GM10847 (cell line): ENCODE data around the gene GRIP2.

Source experiments
- POLR2A ChIP-seq: IDR thresholded peaks from 2 replicates; pipeline ENCODE4 v1.6.1; 2011; ENCODE audit not compliant: insufficient read length; ENCODE audit errors: extremely low read depth

Gene GRIP2

DNA sequence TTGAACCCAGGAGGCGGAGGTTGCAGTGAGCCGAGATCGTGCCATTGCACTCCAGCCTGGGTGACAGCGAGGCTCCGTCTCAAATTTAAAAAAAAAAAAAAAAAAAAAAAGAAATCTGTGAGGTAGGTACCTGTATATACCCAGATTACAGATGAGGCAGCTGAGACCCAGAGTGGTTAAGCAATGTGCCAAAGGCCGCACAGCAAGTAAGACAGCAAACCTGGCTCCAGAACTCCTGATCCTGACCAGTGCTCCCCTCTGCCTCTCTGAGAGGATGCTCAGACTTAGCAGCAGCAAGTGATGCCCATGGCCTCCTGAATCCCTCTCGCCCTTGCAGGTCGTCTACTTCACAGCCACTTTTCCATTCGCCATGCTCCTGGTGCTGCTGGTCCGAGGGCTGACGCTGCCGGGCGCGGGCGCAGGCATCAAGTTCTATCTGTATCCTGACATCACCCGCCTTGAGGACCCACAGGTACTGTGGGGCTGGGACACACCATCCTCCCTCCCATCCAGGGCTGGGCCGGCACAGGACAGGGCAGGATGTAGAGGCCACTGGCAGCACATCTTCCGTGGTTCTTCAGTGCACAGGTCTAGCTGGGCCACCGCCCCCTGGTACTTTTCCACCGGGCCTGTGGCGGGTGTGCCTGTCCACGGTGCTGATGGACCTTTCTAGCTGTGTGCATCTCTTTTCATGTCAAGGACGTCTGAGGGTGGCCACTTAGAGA, 73.8 kb downstream of the GRIP2 start:
- TF ChIP-seq POLR2A, result no peak

DNA sequence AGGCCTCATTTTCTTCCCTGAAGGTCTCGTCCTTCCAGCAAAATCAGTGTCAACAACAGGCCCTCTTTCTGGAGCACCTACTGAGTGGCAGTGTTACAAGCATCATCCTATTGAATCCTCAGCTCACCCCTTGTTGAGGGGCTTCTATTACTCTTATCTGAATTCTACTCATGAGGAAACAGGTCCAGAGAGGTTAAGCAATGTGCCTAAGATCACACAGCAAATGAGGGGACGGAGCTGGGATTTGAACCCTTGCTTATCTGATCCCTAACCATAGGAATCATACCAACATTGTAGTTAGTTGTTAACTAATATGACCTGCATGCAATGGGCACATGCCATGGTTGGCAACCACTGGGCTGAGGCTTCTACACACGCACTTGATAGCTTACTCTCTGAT, 74.7 kb downstream of the GRIP2 start:
- no peak for TF ChIP-seq POLR2A

DNA sequence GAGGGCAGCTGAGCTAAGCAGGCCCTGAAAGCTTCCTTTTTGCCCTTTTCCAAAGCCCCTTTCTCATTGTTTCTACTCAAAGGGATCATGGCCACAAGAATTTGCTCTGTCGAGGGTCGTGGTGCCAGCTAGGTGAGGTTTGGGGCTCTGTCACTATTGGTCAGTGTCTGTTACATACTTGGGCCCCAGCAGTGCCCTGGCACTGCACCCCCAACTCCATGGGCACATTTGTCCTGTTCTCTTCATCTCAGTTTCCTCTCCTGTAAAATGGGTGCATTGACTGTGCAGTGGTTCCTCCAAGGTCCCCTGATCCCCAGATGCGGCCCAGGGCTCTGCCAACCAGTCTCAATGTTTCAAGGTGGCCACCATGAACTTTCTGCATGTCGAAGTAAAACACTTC, 75.6 kb downstream of the GRIP2 start:
- TF ChIP-seq POLR2A, result no peak

DNA sequence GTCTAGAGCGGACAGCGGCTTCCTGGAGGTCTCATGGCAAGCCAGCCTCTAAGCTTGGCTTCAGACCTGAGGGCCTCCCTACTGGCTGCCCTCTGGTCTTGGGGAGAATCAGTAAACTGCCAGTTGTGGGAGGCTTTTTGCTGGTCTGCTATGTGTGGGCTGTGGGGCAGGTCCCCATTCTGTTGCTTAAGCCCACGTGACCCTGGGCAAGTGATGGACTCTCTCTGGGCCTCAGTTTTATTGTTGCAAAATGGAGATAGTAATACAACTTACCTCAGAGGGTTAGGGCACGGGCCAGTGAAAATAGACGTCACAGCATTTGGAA, 76.0 kb downstream of the GRIP2 start:
- no peak for TF ChIP-seq POLR2A

DNA sequence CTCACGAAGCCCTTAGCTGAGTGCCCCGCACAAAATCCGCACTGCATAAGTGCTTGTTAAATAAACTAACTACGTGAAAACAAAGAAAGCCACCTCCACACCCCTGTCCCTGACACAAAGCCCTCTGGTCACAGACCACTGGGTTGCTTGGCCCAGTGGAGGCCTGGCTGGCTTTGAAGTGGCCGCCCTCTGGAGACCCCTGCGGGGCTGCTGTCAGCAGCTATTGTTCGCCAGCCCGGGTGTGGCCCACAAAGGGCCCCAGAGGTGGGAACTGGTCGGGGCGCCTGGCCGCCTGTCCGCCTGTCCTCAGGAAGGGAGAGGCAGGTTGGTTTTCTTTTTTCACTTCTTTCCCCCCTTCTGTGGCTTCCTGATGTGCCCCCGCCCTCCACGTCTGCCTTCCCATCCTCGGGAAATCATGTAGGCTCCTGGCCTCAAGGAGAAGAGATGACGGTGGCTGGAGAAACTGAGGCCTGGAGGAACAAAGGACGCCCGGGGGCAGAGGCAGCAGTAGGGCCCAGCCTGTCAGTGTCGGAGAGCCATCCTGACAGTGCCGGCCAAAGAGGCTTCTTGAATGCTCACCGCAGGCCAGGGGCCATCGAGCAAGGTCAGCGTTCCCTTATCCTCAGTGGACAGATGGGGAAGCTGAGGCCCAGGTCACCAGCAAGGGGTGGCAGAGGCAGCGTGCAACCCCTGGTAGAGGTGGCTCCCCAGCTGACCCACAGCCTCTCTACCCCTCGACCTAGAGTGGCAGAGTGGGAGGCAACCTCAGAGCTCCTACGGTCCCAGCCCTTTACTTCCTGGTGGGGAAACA, 76.6 kb downstream of the GRIP2 start:
- no peak for TF ChIP-seq POLR2A

DNA sequence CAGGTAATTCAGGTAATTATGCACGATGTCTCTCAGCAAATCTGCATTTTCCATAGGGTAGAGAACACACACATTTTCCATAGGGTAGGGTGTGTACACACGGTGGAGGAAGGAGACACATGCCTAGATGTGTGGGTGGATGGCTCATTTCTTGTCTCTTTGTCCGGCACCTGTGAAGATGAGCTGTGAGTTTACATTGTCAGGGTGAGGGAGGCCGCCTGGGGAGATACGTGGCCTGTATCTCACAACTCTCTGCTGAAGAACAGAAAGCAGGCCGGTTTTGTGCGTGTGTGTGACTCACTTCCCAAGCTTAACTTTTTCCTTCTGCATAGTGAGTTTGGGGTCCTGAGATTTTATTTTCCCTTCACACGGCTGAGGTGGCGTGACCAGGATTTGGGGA, 77.4 kb downstream of the GRIP2 start:
- TF ChIP-seq POLR2A, result no peak

GRCh38 chr3:14461748-14462324, 78.3 kb downstream of the GRIP2 start:
- no peak for TF ChIP-seq POLR2A

- no peak for TF ChIP-seq POLR2A
These were observed 79.0 kb downstream of the GRIP2 start for GRCh38 chr3:14461006-14461747.

DNA sequence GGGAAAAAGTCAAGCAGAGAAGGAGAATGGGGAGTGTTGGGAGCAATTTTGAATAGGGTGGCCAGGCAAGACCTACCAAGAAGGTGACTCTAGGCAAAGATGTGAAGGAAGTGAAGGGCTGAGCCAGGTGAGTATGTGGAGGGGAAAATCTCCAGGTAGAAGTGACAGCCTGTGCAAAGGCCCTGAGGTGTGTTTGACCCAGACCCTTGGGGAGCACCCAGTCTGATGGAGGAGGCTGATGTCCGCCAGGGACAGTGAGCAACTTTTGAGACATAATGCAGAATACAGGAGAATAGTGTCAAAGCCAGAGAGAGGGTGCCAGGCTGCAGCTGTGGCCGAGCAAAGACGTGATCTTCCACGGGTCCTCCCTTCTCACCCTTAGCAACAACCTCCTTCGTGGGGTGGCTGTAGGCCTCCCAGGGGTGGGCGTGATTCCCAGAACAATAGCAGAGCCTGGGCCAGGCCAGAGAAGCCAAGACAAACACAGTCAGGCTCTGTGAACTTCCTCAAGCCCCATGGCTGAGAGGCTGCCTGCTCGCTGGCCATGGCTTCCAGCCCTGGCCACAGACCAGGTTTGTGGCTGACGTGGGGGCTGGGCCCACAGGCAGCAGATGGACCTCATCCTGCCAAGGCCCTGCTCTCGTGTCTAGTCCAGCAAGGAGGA, 79.7 kb downstream of the GRIP2 start:
- no peak for TF ChIP-seq POLR2A

- no peak for TF ChIP-seq POLR2A
These were observed 80.4 kb downstream of the GRIP2 start for GRCh38 chr3:14459787-14460186.

GRCh38 chr3:14459384-14459783, 80.8 kb downstream of the GRIP2 start:
- TF ChIP-seq POLR2A, result no peak

DNA sequence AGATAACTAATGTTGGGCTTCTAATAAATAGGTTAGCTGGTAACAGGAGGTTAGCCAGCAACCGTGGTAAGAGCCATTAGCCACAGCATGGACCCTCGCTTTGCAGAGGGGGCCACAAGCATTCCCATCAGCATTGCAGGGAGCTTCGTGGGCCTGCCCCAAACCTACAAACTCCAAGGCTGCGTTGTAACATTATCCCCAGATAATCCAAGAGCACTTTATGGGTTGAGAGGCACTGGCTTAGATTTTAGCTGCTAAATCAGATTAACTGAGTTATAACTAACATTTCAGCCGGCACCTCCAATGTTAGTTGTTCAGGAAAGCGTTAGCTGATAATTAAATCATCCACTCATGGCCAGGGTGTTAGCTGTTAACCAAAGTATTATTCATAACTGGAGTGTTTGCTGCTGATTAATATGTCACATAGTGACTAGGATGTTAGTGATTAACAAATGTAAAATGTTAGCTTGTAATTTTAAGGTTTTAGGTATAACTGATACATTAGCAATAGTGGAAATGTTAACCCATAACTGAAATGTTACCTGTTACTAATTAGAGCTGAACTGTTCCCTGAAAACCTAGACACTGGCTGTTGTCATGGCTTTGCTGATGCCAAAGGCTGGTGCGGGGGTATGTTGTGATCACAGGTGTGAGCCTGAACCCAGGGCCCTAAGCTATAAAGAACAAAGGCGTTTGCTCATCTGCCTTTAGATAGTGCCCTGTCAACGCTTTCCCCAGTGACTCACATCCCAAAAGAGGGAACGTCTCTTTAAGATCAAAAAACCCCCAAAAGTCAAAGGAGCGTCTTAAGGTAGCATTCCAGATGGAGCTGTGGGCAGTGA, 81.5 kb downstream of the GRIP2 start:
- TF ChIP-seq POLR2A, result no peak

DNA sequence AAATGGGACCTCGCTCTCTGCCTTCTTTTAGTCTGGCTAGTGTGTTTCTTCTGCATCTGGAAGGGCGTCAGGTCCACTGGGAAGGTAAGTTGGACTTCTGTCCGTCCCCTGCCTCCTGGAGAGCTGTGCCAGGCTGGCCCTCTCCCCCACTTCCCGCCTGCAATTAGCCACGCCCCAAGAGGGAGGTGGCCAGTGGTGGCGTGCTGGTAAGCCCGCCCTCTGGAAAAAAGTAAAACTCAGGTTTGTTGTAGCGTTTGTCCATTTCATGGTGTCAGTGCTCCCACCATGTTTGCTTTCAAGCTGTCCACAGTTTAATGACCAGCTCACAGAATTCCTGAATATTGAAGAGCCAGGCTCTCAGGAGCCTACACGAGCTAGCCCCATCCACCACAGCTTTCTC, 82.1 kb downstream of the GRIP2 start:
- no peak for TF ChIP-seq POLR2A

DNA sequence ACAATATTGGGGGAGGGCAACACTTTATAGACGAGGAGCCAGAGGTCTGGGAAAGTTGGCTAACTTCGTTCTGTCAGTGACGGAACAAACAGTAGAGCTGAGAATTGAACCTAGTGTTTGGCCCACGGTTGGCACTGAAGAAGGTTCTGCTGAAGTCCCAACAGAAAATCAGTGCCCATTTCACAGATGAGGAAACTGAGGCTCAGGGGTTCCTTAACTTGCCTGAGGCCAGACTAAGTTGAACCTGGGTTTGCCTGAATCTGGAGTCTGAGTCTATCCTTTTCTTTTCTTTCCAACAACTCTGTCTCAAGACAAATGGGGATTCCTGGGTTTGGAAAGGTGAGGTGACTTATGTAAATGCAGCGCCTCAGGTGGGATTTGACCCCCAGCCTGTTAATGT, 82.7 kb downstream of the GRIP2 start:
- no peak for TF ChIP-seq POLR2A

GRCh38 chr3:14456794-14457193, 83.3 kb downstream of the GRIP2 start:
- no peak for TF ChIP-seq POLR2A
